ENCODE measurements around the gene ATP6V0C. TPM values are rescaled to one million over a fixed set of nuclear protein-coding genes. Genes with fewer than 3 reads are reported as not detected.

ATP6V0C gene
- total and polyA plus RNA-seq, 2 of the 13 experiments (the other 11 are each of a cell fraction or from before 2014, with no cell fraction given) = 10.4 to 20.1 TPM

- TF ChIP-seq UBTF (CRISPR knock-in tag; IDR thresholded peaks at IDR 0.05) = peak; percentile 53
- TF ChIP-seq SAFB2 (CRISPR knock-in tag; IDR thresholded peaks at IDR 0.05; ENCODE audit: borderline replicate concordance, low read depth) = no peak
- TF ChIP-seq HHEX (CRISPR knock-in tag; IDR thresholded peaks at IDR 0.05) = no peak
- TF ChIP-seq ZNF251 (CRISPR knock-in tag; IDR thresholded peaks at IDR 0.05) = no peak
- no peak for TF ChIP-seq TCF7L2 (IDR thresholded peaks at IDR 0.05; ENCODE audit: low read depth, low read length)
- no peak for TF ChIP-seq PPARG (CRISPR knock-in tag; conservative IDR thresholded peaks at IDR 0.05)
- TF ChIP-seq SUZ12 (IDR thresholded peaks at IDR 0.05; ENCODE audit: low read depth, low read length) = no peak
- no peak for TF ChIP-seq ZNF879 (CRISPR knock-in tag; IDR thresholded peaks at IDR 0.05)
- TF ChIP-seq GLI4 (CRISPR knock-in tag; IDR thresholded peaks at IDR 0.05; ENCODE audit: borderline replicate concordance) = no peak; the same call in 1 of the 2 replicates
- no peak for TF ChIP-seq MZF1 (CRISPR knock-in tag; IDR thresholded peaks at IDR 0.05; ENCODE audit: borderline replicate concordance)
- TF ChIP-seq PHF5A (CRISPR knock-in tag; IDR thresholded peaks at IDR 0.05; ENCODE audit: low read depth, unreplicated experiment) = no peak
- TF ChIP-seq ZNF432 (CRISPR knock-in tag; IDR thresholded peaks at IDR 0.05; ENCODE audit: borderline replicate concordance) = no peak
- 0 out of 2 replicates have a peak, but pooled peaks have one; percentile 2 for TF ChIP-seq ZNF768 (CRISPR knock-in tag; IDR thresholded peaks at IDR 0.05)
- TF ChIP-seq ZFP1 (CRISPR knock-in tag; IDR thresholded peaks at IDR 0.05) = no peak
- TF ChIP-seq LCORL (IDR thresholded peaks at IDR 0.05) = no peak
- no peak for TF ChIP-seq LCORL (CRISPR knock-in tag; IDR thresholded peaks at IDR 0.05)
- no peak for TF ChIP-seq ZKSCAN8 (CRISPR knock-in tag; IDR thresholded peaks at IDR 0.05; ENCODE audit: borderline replicate concordance)
- TF ChIP-seq GFI1 (CRISPR knock-in tag; IDR thresholded peaks at IDR 0.05; ENCODE audit: borderline replicate concordance) = no peak
- no peak for TF ChIP-seq ZNF263 (CRISPR knock-in tag; IDR thresholded peaks at IDR 0.05)
- no peak for TF ChIP-seq ZSCAN5A (CRISPR knock-in tag; IDR thresholded peaks at IDR 0.05; ENCODE audit: borderline replicate concordance)
- no peak for TF ChIP-seq ZNF646 (CRISPR knock-in tag; IDR thresholded peaks at IDR 0.05)
Observed at GRCh38 chr16:2513405-2514332, at the start of gene ATP6V0C (continued).
